T1000 (cell line): ENCODE data around the gene SORCS1.

Experiments
- DNase-seq: peaks from one replicate; lab custom pipeline; 2025; ENCODE audit warnings: mixed read lengths; lab: John Stamatoyannopoulos, UW

SORCS1 gene

GRCh38 chr10:106741006-106741530 is 423.4 kb downstream of the SORCS1 start:
- DNase-seq = no peak

DNA sequence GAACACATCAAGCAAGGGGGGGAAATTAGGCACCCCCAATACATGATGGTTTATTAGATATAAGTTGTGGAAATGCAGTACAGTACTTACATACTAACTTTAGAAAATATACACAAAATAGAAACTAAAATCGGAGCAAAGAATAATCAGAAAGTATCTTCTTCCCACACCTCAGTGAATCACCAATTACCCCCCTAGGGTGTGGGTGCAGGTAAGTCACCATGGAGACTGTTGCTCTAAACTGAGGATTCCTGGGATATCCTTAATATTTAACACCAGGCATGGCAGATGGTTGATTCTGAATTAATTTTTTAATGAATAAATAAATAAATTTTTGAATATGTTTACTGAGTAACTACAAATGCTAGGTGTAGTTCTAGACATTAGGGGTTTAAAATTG is 424.4 kb downstream of the SORCS1 start:
- DNase-seq = no peak

- DNase-seq = no peak
Measured at GRCh38 chr10:106734220-106734619, 430.3 kb downstream of the SORCS1 start.

- DNase-seq = no peak
Measured at GRCh38 chr10:106728232-106728631, 436.3 kb downstream of the SORCS1 start.

GRCh38 chr10:106727170-106727569 is 437.3 kb downstream of the SORCS1 start:
- no peak for DNase-seq

- no peak for DNase-seq
Measured at GRCh38 chr10:106722524-106722923, 442.0 kb downstream of the SORCS1 start.

- no peak for DNase-seq
Measured at GRCh38 chr10:106720683-106721082, 443.8 kb downstream of the SORCS1 start.

DNA sequence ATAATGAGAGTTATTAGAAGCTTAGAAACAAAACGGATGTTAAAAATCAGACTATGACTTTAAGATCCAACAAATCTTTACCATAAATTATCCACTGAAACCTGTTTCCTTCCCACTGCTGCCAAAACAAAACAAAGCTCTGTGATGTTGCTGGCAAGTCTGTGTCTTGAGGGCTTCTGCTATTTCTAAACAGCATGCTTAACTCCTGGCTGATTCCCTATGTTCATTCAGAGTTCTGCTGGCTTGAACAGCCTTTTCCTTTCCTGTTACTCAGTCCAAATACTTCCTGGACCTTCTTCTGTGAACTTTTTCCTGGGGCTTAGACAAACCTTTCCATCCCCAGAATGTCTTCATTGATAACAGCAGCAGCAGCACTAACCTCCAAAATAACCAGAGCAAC is 448.1 kb downstream of the SORCS1 start:
- no peak for DNase-seq

GRCh38 chr10:106714734-106715555 is 449.6 kb downstream of the SORCS1 start:
- DNase-seq = no peak

DNA sequence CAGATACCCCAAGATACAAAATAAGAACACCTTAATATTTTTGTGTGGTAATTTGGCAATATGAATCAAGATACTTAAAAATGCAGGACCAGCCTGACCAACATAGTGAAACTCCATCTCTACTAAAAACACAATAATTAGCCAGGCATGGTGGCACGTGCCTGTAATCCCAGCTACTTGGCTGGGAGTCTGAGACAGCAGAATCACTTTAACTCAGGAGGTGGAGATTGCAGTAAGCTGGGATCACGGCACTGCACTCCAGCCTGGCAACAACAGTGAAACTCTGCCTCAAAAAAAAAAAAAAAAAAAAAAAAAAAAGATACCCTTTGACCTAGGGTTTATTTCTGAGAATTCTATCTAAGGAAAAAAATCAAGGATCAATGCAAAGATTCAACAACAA is 450.7 kb downstream of the SORCS1 start:
- no peak for DNase-seq

- DNase-seq = no peak
Measured at GRCh38 chr10:106712988-106713387, 451.5 kb downstream of the SORCS1 start.

DNA sequence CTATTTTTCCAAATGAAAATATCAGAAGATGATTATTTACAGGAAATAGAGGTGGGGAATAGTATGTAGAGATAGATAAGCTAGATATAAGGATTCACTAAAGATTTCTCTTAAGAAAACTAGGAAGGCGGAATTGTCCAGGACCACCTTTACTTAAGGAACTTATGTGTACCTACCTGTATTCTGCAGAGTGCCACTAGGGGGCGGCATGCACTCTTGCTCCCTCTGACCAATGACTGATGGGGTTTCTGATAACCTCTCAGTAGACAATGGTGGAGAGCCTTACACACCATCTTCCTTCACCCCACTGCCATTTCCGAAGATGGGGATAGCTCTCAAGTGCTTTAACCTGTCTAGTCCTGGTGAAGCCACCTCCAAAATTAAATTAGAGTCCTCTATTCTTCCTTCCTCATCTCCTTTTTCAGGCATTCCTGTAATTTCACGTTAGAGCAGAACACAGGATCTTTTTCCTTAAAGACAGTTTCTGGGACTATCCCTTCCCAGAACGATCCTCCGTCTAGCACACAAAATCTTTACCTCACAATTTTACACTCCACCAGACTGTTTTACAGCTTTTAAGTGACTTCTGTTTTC is 453.1 kb downstream of the SORCS1 start:
- DNase-seq = no peak

- DNase-seq = no peak
Measured at GRCh38 chr10:106708506-106708905, 456.0 kb downstream of the SORCS1 start.

DNA sequence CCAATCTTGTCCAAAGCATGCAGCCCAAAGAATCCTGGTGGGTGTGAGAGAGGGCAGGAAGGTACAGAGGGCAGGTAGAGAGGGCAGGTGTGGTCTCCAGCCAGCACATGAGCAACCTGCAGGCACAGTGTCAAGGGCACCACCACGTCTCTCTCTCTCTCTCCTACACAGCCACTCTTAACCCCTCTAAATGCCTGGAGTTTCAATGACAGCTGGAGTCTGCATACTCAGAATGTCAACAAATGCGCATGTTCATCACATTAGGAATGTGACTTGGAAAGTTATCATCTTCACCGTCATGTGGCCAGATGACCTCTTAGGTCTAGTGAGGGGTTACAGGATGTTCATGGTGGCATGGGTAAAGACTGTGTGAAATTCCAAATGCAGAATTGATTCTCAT is 456.8 kb downstream of the SORCS1 start:
- no peak for DNase-seq

- DNase-seq = no peak
Measured at GRCh38 chr10:106706127-106706526, 458.4 kb downstream of the SORCS1 start.

DNA sequence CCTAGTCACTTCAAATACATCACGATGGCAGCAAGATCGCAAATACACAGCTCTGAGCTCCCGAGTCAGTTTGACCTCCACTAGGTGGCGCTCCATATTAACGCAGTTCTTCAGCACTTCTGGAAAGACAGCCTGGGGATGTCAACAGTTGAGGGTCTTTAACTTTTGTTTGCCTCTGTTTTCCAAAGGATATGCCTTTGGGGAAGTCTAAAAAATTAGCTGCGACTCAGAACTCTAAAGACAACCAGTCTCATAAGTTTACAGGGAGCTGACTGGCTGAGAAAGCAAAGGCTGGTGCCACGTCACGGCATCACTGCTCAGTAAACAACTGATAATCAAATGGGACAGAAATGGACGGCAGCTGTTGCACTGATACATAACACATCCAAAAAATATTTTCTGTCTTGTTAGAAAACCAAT is 458.8 kb downstream of the SORCS1 start:
- DNase-seq = peak; percentile 4

GRCh38 chr10:106696239-106696638 is 468.3 kb downstream of the SORCS1 start:
- DNase-seq = no peak

DNA sequence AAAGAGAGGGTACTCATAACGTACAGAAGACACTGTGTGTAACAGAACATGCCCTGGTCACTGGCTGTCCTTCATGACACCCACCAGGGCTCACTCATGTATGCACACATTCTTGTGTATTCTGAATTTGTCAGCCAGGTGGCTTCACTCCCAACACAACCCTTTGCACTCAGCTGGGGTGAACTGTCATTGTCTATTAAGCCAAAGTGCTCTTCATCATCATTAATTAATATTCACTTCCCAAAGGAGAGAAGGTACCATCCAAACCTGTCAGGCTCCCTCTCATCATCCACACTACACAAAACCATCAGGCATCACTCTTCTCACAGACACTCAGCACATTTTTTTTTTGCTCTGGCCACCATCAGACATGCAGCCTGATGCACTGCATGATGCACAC is 469.8 kb downstream of the SORCS1 start:
- DNase-seq = no peak

- DNase-seq = no peak
Measured at GRCh38 chr10:106682175-106682574, 482.3 kb downstream of the SORCS1 start.

- DNase-seq = no peak
Measured at GRCh38 chr10:106680061-106680460, 484.4 kb downstream of the SORCS1 start.

- no peak for DNase-seq
Measured at GRCh38 chr10:106679314-106679713, 485.2 kb downstream of the SORCS1 start.

DNA sequence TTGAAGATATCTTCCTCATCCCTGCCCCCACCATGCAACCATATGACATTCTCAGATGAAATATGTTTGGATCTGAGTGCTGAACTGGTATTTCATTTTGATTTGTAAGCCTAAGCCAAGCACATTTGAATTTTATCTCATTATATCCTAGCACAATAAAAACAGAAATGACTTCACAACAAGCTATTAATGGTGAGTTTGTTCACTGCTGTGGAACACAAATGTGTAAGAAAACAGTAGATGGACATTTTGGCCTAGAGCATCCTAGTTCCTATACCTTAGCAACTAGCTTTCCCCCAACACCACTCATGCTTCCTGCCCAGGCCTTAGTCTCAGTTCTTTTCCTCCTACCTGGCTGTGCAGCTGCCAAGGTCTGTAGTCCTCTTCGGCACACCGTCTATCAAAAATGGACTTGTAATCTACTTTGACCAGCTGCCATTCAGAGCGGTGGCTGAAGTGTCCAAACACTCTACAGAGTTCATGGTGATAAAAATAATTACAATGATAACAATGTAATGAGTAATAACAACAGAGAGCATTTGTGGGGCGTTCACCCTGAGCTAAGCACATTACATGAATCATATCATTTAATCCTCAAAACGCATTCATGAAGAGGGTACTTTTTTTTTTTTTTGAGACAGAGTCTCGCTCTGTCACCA is 491.9 kb downstream of the SORCS1 start:
- no peak for DNase-seq

GRCh38 chr10:106661767-106662140 is 502.8 kb downstream of the SORCS1 start:
- no peak for DNase-seq
